ENCODE results near the gene EGR4.
"Not testable (repeated sequence)": the region's sequence is repeated elsewhere in the genome, so short reads cannot be mapped to it uniquely, and the experiment has no call there.

EGR4 gene

GRCh38 chr2:73262691-73263429 is 30.5 kb downstream of the EGR4 start:
- FAIRE-seq, result not testable (repeated sequence)

- FAIRE-seq, result no peak
Observed at GRCh38 chr2:73262108-73262651, 31.2 kb downstream of the EGR4 start.

- no peak for FAIRE-seq
Observed at GRCh38 chr2:73260338-73260984, 32.9 kb downstream of the EGR4 start.

DNA sequence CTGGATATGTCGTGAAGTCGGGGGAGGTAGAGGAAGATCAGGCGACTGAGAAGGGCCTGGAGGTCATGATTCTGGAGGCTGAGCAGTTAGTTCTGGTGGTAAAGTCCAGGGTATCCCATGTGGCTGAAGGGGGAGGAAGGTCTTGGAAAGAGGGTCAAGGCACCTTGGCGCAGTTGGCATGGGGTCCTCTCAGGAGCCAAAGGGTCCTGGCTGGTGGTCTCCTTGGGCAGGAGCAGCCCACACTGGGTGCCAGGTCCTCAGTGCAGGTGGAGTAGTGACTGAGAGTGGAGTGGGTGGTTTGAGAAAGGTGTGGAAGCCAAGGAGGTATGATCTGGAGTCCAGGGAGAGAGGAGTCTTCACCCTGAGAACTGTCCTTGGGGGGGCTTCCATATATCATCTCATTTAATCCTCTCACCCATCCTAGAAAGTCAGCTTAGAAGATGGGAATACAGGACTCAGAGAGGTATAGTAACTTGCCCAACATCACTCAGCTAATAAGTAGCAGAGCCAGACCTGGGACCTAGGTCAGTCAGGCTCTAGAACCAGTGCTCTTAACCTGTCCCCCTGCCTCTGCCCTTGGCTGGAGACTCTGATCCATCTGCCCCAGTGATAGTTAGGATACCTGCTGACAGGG is 33.5 kb downstream of the EGR4 start:
- no peak for FAIRE-seq

DNA sequence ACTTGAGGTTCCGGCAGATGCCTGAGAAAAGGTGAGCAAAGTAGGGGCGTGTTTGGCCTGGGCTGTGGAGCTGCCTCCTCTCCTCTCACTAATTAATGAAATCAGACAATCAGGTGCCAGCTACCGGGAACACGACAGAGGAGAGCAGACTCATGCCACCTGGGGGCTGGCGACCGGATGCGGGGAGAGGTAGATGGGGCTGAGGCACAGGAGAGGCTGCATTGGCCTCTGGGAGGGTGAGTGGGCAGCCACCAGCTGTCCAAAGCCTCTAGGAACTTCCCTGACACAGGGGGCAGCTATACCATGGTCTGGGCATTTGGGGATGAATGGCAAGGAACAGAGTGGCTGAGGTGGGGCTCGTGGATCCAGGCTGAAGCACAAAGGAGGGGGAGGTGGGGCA is 34.1 kb downstream of the EGR4 start:
- FAIRE-seq, result no peak

DNA sequence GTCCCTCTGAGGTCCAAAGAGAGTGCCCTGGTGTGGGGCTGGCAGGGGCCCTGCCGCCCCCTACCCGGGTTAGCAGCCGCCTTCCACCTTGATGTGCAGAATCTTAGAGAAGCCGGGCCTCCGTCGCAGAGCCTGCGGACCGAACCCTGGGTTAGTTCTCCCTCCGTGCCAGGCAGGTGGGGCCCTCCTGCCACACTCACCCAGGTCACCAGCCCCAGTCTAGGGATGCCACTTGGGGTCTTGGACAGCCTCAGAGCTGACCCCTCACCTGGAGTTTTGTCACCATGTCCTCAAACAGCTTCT is 34.5 kb downstream of the EGR4 start:
- no peak for FAIRE-seq

DNA sequence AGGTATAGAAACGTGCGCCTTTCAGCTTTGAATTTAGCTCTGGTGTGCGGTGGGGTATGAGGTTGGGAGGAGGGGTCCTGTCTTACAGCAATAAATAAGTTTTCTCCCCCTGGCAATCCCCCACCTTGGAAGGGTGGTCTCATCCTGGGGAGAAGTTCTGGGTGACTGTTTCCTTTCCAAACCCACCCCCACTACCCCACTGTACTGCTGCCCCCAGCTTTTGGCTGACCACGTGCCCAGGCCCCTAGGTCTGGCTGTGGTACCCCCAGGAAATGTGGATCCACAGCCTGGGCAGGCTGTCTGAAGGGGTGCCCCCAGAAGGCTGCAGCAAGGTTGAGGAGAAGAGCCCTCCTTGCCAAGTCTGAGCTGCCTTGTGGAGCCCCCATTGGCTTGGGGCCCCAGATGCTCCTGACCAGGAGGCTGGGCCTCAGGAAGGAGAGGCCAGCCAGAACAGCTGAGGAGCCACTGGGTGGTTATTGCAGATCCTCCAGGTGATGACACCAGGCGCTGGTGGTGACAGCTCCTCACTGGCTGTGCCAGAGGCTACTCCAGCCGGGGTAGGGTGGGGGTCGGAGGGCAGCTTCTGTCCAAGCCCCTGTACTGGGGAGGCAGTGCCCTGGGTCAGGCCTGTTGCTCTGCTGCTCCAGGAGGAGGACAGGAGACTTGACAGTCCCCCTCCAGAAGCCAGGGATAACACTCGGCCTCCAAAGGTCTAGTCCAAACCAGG is 35.0 kb downstream of the EGR4 start:
- FAIRE-seq, result no peak

- FAIRE-seq, result no peak
Observed at GRCh38 chr2:73257425-73258125, 35.8 kb downstream of the EGR4 start.

DNA sequence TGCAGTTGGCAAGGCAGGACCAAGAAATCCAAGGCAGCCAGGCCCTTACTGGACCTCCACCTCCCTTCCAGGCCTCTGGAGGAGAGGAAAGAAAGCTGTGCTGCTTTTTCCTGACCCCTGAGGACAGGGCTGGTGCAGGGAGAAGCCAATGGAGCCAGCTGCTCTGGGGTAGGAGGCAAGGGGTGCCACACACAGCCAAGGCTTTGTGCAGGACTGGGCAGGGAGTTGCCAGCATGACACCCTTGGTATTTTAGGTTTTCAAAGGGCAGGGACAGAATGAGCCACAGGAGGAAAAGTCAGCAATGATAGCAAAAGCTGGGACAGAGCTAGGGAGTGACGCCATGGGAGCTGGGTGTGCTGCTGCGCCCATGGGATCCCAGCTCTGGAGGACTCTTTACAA is 36.3 kb downstream of the EGR4 start:
- FAIRE-seq, result no peak

DNA sequence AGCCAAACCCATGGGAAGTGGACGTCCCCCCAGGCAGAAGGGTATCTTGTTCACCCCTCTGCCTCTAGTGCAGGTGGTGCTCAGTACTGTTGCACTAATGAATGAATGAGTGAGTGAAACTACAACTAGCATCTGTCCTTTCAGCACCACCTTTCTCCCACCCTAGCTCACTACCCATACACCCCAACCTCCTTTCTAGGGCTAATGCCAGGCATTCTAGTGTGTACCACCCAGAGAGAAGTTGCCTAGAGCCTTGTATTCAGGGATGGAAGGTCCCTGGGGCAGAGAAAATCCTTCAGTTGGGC is 36.8 kb downstream of the EGR4 start:
- no peak for FAIRE-seq

- FAIRE-seq, result no peak
Observed at GRCh38 chr2:73255907-73256617, 37.3 kb downstream of the EGR4 start.

DNA sequence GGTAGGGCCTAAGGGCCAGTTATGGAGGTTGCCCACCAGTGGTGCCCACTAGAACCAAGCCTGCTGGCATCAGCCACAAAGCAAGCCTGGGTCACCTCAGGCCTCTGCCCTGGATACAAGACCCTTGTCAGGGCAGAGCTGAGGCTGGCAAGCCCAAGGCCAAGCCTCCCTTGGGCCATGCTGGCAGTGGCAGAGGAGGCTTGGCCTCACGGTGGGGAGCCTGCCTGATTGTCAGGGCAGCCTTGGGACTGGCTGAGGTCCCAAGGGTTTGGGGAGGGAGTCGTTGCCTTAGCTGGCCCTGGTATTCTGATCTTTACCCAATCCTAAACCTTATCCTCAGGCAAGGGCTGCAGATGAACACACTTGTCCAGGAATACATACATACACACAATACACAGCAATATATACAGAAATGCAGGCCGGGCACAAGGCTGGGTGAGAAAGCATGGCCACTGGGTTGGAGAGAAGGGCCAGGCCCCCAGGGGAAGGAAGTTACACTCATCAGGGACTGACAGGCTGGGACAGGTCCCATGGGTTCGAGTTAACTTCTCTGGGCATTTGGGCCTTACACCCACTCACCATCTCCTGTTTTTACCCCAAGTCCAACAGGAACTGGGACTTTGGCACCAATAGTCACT is 38.2 kb downstream of the EGR4 start:
- FAIRE-seq, result no peak

- FAIRE-seq, result no peak
Observed at GRCh38 chr2:73254343-73255006, 38.9 kb downstream of the EGR4 start.

DNA sequence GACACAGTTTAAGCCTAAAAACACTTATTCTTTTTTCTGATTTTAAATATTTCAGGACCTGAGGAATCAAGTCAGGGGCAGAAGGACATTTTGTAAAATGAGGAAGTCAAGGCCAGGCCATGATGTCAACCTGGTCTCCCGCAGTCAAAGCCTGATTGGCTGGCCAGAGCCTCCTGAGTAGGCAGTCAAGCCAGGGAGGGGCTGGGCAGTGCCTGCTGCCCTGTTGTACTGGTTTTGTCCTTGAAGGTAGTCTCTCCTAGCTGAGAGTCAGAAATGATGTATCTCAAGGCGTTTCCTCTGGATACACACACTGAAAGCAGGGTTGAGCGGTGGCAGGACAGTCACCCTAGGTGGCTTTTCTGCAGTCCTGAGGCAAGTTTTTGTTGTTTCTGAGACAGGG is 39.4 kb downstream of the EGR4 start:
- no peak for FAIRE-seq

- no peak for FAIRE-seq
Observed at GRCh38 chr2:73253400-73253799, 39.9 kb downstream of the EGR4 start.

DNA sequence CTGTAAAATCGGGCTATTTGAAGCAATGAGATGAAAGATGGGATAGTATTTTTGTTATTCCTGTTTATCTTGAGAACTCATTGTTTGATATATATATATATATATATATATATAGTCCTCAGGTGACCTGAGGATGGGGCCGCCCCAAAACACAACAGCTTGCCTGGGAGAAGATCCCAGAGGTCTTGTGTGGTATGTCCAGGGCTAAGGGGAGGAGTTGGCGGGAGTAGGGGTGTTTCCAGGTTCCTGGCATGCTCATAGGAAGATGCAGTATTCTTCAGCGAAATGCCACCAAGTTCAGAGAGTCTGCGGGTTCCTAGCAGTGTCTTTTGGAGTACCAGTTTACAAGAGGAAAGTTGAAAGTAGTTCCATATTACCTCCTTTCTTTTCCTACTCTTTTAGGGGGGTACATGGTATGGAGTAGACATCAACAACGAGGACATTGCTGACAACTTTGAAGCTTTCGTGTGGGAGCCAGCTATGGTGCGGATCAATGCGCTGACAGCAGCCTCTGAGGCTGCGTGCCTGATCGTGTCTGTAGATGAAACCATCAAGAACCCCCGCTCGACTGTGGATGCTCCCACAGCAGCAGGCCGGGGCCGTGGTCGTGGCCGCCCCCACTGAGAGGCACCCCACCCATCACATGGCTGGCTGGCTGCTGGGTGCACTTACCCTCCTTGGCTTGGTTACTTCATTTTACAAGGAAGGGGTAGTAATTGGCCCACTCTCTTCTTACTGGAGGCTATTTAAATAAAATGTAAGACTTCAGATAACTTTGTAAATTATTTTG is 40.9 kb downstream of the EGR4 start:
- FAIRE-seq, result no peak

GRCh38 chr2:73250872-73251846 is 42.2 kb downstream of the EGR4 start:
- no peak for FAIRE-seq

GRCh38 chr2:73249636-73250035 is 43.7 kb downstream of the EGR4 start:
- no peak for FAIRE-seq

GRCh38 chr2:73246850-73247249 is 46.5 kb downstream of the EGR4 start:
- FAIRE-seq, result no peak
